Right lobe of liver (tissue), 4 donors: Measurements from ENCODE around the gene RPS6KB2.

Experiments used
- CTCF ChIP-seq, 4 donors: fragments of 200-600 bp in 3 of 4; fragments of 450-650 bp in 1 of 4; IDR thresholded peaks; one replicate each; pipeline versions ENCODE4 v1.5.1 to v1.8.0; 2016 to 2022; ENCODE audit warnings: antibody characterized with exemption in 4 of 4, mild to moderate bottlenecking in 2 of 4
- POLR2A ChIP-seq: fragments of 450-650 bp; IDR thresholded peaks from one replicate; pipeline ENCODE4 v1.6.1; 2017; ENCODE audit warnings: antibody characterized with exemption, mild to moderate bottlenecking
- donor health status: DM: no; HTN: no; CAD: no.
- donor health status: DM: no; HTN: no; CAD: no.
- donor health status: DM: no; HTN: yes; CAD: no.

- TF ChIP-seq CTCF (IDR thresholded peaks at IDR 0.05) (no peak), POLR2A (no peak)
Observed at GRCh38 chr11:67449116-67449844, 21.0 kb downstream of the RPS6KB2 start.
